ENCODE data around the gene MOB2.

- TF ChIP-seq POLR2A (IDR thresholded peaks at IDR 0.05; ENCODE audit: low read depth, low read length) (no peak), SPI1 (IDR thresholded peaks at IDR 0.05; ENCODE audit: low read depth, low read length) (no peak), TAF1 (IDR thresholded peaks at IDR 0.05; ENCODE audit: low read depth, low read length) (no peak), POLR2AphosphoS5 (IDR thresholded peaks at IDR 0.05; ENCODE audit: low read depth, low read length) (no peak)
These were observed 13.5 kb downstream of the MOB2 start for GRCh38 chr11:1473011-1473628.
